Endothelial cell of umbilical vein (primary cell): ENCODE measurements around the gene SECTM1.

ENCODE experiments used
- EZH2 ChIP-seq: IDR thresholded peaks from 2 replicates; pipeline ENCODE4 v1.6.1; 2012; ENCODE audit warnings: borderline replicate concordance, low read depth, mild to moderate bottlenecking, moderate library complexity, low read length, inconsistent platforms; ENCODE audit not compliant: severe bottlenecking
- FOS ChIP-seq: IDR thresholded peaks from 2 replicates; pipeline ENCODE4 v1.6.1; 2011; ENCODE audit warnings: mild to moderate bottlenecking, low read length, moderate library complexity, borderline replicate concordance; ENCODE audit not compliant: insufficient read depth
- GATA2 ChIP-seq: IDR thresholded peaks from 2 replicates; pipeline ENCODE4 v1.7.0; 2011; ENCODE audit warnings: low read depth, mild to moderate bottlenecking, moderate library complexity, mixed read lengths, low read length; ENCODE audit not compliant: insufficient read length, insufficient read depth
- JUN ChIP-seq: IDR thresholded peaks from 2 replicates; pipeline ENCODE4 v1.6.1; 2011; ENCODE audit warnings: borderline replicate concordance, low read depth; ENCODE audit not compliant: insufficient read length, insufficient read depth
- MYC ChIP-seq: IDR thresholded peaks from one replicate; pipeline ENCODE4 v1.6.1; 2011; ENCODE audit warnings: mild to moderate bottlenecking, low read depth, low read length
- POLR2A ChIP-seq: IDR thresholded peaks from 2 replicates; pipeline ENCODE4 v1.6.1; 2012; ENCODE audit warnings: low read depth, mild to moderate bottlenecking, control low read depth, low read length
- POLR2AphosphoS5 ChIP-seq: IDR thresholded peaks from 2 replicates; pipeline ENCODE4 v1.6.1; 2012; ENCODE audit warnings: low read depth, mild to moderate bottlenecking, control low read depth, low read length, moderate library complexity; ENCODE audit not compliant: insufficient read depth
- TF ChIP-seq, protein P1 (sequence below), 2 donors: IDR thresholded peaks; 1 replicate in 1 of 2; 2 replicates in 1 of 2; pipeline ENCODE4 v1.5.1; 2011; ENCODE audit warnings: low read length in 2 of 2, mild to moderate bottlenecking in 2 of 2, moderate library complexity in 2 of 2, control low read depth in 1 of 2, inconsistent platforms in 1 of 2, low read depth in 1 of 2; ENCODE audit not compliant: insufficient read depth in 1 of 2; ENCODE audit errors: extremely low read depth in 1 of 2
- TF ChIP-seq, protein P2 (sequence below): IDR thresholded peaks from 2 replicates; pipeline ENCODE4 v1.6.1; 2011; ENCODE audit not compliant: insufficient read depth, insufficient read length

DNA sequence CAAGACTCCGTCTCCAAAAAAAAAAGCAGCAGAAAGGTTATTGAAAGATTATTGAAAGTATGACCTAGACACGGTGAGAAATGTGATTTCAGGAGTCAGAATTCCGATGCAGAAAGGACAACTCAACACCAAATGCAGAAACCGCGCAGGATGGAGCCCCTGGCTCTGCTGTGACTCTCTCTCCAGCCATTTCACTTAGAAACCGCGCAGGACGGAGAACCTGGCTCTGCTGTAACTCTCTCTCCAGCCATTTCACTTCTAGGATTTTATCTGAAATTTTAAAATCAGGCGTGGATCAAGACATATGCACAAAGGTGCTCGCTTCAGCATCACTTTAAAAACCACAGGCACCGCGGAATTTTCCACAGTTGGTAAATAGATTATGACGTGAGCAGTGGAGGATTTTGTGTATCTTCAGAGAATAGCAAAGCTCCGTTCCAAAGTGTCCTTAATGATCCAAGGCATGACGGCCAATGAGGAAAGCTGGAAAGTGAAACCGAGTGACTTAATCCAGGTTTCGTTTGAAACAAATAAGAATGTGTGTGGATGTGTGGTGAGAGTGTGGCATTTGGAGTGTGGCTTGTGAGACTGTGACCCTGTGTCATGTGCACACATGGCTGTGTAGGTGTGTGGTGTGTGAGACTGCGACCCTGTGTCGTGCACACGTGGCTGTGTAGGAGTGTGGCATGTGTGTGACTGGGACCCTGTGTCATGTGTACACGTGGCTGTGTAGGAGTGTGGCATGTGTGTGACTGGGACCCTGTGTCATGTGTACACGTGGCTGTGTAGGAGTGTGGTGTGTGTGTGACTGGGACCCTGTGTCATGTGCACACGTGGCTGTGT, 47.5 kb upstream of the SECTM1 start:
- TF ChIP-seq, protein P1, sequence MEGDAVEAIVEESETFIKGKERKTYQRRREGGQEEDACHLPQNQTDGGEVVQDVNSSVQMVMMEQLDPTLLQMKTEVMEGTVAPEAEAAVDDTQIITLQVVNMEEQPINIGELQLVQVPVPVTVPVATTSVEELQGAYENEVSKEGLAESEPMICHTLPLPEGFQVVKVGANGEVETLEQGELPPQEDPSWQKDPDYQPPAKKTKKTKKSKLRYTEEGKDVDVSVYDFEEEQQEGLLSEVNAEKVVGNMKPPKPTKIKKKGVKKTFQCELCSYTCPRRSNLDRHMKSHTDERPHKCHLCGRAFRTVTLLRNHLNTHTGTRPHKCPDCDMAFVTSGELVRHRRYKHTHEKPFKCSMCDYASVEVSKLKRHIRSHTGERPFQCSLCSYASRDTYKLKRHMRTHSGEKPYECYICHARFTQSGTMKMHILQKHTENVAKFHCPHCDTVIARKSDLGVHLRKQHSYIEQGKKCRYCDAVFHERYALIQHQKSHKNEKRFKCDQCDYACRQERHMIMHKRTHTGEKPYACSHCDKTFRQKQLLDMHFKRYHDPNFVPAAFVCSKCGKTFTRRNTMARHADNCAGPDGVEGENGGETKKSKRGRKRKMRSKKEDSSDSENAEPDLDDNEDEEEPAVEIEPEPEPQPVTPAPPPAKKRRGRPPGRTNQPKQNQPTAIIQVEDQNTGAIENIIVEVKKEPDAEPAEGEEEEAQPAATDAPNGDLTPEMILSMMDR (IDR thresholded peaks at IDR 0.05; ENCODE audit: extremely low read depth in 1 of 2, insufficient read depth in 1 of 2, low read depth in 1 of 2, low read length in 2 of 2): no peak
- no peak for TF ChIP-seq GATA2
- TF ChIP-seq, protein P2, sequence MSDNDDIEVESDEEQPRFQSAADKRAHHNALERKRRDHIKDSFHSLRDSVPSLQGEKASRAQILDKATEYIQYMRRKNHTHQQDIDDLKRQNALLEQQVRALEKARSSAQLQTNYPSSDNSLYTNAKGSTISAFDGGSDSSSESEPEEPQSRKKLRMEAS: no peak
- no peak for TF ChIP-seq EZH2
- no peak for TF ChIP-seq POLR2AphosphoS5
- TF ChIP-seq POLR2A: no peak
- TF ChIP-seq JUN: no peak
- no peak for TF ChIP-seq FOS
- no peak for TF ChIP-seq MYC
